H9 (cell line): ENCODE results near the gene CSNK2B. TPM values are rescaled to one million over a fixed set of nuclear protein-coding genes. Genes with fewer than 3 reads are reported as not detected.

Experiments used
- DNase-seq: peaks from one replicate; pipeline ENCODE4 v3.0.0-alpha.2; 2017
- H2AFZ ChIP-seq: one replicate; pipeline ENCODE4 v1.6.1; 2013; ENCODE audit warnings: mild to moderate bottlenecking, low read length, control low read depth, moderate library complexity
- H2AK5ac ChIP-seq: 2 replicates; pipeline ENCODE4 v1.6.1; 2013; ENCODE audit warnings: low read length, control low read depth, mixed read lengths; ENCODE audit not compliant: insufficient read length
- H2BK120ac ChIP-seq: one replicate; pipeline ENCODE4 v1.6.1; 2013; ENCODE audit warnings: low read depth, mild to moderate bottlenecking, low read length, control low read depth, inconsistent platforms; ENCODE audit not compliant: poor library complexity, severe bottlenecking
- H2BK12ac ChIP-seq: 2 replicates; pipeline ENCODE4 v1.6.1; 2013; ENCODE audit warnings: low read length, control low read depth, mixed read lengths, low read depth; ENCODE audit not compliant: insufficient read length
- H2BK15ac ChIP-seq: 2 replicates; pipeline ENCODE4 v1.6.1; 2013; ENCODE audit warnings: low read depth, low read length, control low read depth
- H2BK20ac ChIP-seq: one replicate; pipeline ENCODE4 v1.6.1; 2013; ENCODE audit warnings: low read depth, mild to moderate bottlenecking, low read length, control low read depth, inconsistent platforms; ENCODE audit not compliant: poor library complexity, severe bottlenecking
- H2BK5ac ChIP-seq: 2 replicates; pipeline ENCODE4 v1.6.1; 2013; ENCODE audit warnings: low read length, control low read depth, mixed read lengths; ENCODE audit not compliant: insufficient read length
- H3K14ac ChIP-seq: 2 replicates; pipeline ENCODE4 v1.6.1; 2013; ENCODE audit warnings: low read length, control low read depth; ENCODE audit not compliant: insufficient read depth
- H3K18ac ChIP-seq: 2 replicates; pipeline ENCODE4 v1.6.1; 2013; ENCODE audit warnings: low read depth, mild to moderate bottlenecking, mixed read lengths, low read length, control low read depth; ENCODE audit not compliant: insufficient read length
- H3K23ac ChIP-seq: 2 replicates; pipeline ENCODE4 v1.6.1; 2013; ENCODE audit warnings: low read length, control low read depth, mixed read lengths, low read depth; ENCODE audit not compliant: insufficient read length
- H3K23me2 ChIP-seq: 2 replicates; pipeline ENCODE4 v1.6.1; 2013; ENCODE audit warnings: low read depth, mild to moderate bottlenecking, mixed read lengths, low read length, control low read depth; ENCODE audit not compliant: insufficient read length, poor library complexity, severe bottlenecking
- H3K27ac ChIP-seq: 2 replicates; pipeline ENCODE4 v1.5.1; 2013; ENCODE audit warnings: low read length, control low read depth, mixed read lengths, low read depth; ENCODE audit not compliant: insufficient read length
- H3K27me3 ChIP-seq: 2 replicates; pipeline ENCODE4 v1.6.1; 2013; ENCODE audit warnings: low read length, control low read depth, inconsistent platforms; ENCODE audit not compliant: insufficient read depth
- H3K4ac ChIP-seq: 2 replicates; pipeline ENCODE4 v1.6.1; 2013; ENCODE audit warnings: low read depth, mild to moderate bottlenecking, control low read depth, inconsistent platforms, low read length, moderate library complexity
- H3K4me1 ChIP-seq: 2 replicates; pipeline ENCODE4 v1.6.1; 2013; ENCODE audit warnings: low read length, control low read depth, inconsistent platforms; ENCODE audit not compliant: insufficient read depth
- H3K4me2 ChIP-seq: 2 replicates; pipeline ENCODE4 v1.6.1; 2013; ENCODE audit warnings: low read length, control low read depth, mixed read lengths; ENCODE audit not compliant: insufficient read length, insufficient read depth
- H3K56ac ChIP-seq: 2 replicates; pipeline ENCODE4 v1.6.1; 2013; ENCODE audit warnings: low read depth, mild to moderate bottlenecking, mixed read lengths, low read length, control low read depth; ENCODE audit not compliant: insufficient read length
- H3K79me1 ChIP-seq: 2 replicates; pipeline ENCODE4 v1.6.1; 2013; ENCODE audit warnings: low read depth, mild to moderate bottlenecking, moderate library complexity, low read length, control low read depth, inconsistent platforms; ENCODE audit not compliant: insufficient read depth, poor library complexity, severe bottlenecking
- H3K79me2 ChIP-seq: 2 replicates; pipeline ENCODE4 v1.6.1; 2013; ENCODE audit warnings: low read length, control low read depth, inconsistent platforms; ENCODE audit not compliant: insufficient read depth
- H3K9ac ChIP-seq: 2 replicates; pipeline ENCODE4 v1.6.1; 2013; ENCODE audit warnings: low read length, control low read depth, mixed read lengths; ENCODE audit not compliant: insufficient read length; ENCODE audit errors: extremely low read depth
- H3K9me3 ChIP-seq: one replicate; pipeline ENCODE4 v1.6.1; 2013; ENCODE audit warnings: low read depth, low read length, inconsistent platforms; ENCODE audit not compliant: control insufficient read depth
- H3T11ph ChIP-seq: one replicate; pipeline ENCODE4 v1.6.1; 2013; ENCODE audit warnings: mild to moderate bottlenecking, low read length, control low read depth, inconsistent platforms
- H4K20me1 ChIP-seq: one replicate; pipeline ENCODE4 v1.6.1; 2013; ENCODE audit not compliant: control insufficient read depth, insufficient read length, insufficient read depth
- H4K5ac ChIP-seq: 2 replicates; pipeline ENCODE4 v1.6.1; 2013; ENCODE audit warnings: low read depth, mild to moderate bottlenecking, mixed read lengths, low read length, control low read depth; ENCODE audit not compliant: insufficient read length
- H4K8ac ChIP-seq: replicated peaks from 2 replicates; pipeline ENCODE4 v1.6.1; 2013; ENCODE audit warnings: low read length, control low read depth, mixed read lengths, low read depth; ENCODE audit not compliant: insufficient read length
- H4K91ac ChIP-seq: 2 replicates; pipeline ENCODE4 v1.6.1; 2013; ENCODE audit warnings: low read depth, mild to moderate bottlenecking, moderate library complexity, mixed read lengths, low read length, control low read depth; ENCODE audit not compliant: insufficient read length
- H3K27ac Mint-ChIP-seq, 3 experiments: 2 replicates in 2 of 3; 3 replicates in 1 of 3; pipeline ENCODE4 v1.8.0; 2020 to 2021; ENCODE audit warnings: mixed read lengths in 3 of 3, mild to moderate bottlenecking in 1 of 3, moderate library complexity in 1 of 3
- H3K27me3 Mint-ChIP-seq: 2 replicates; pipeline ENCODE4 v1.8.0; 2021; ENCODE audit warnings: low read depth, mild to moderate bottlenecking, moderate library complexity, mixed read lengths
- H3K36me3 Mint-ChIP-seq, 3 experiments: 2 replicates in 2 of 3; 3 replicates in 1 of 3; pipeline ENCODE4 v1.8.0; 2020 to 2021; ENCODE audit warnings: low read depth in 3 of 3, mixed read lengths in 3 of 3; ENCODE audit not compliant: insufficient read depth in 1 of 3
- H3K4me1 Mint-ChIP-seq, 2 experiments: 2 replicates each; pipeline ENCODE4 v1.8.0; 2020; ENCODE audit warnings: mixed read lengths in 2 of 2
- H3K4me3 Mint-ChIP-seq, 2 experiments: 2 replicates in 1 of 2; 3 replicates in 1 of 2; pipeline ENCODE4 v1.8.0; 2020 to 2021; ENCODE audit warnings: mild to moderate bottlenecking in 2 of 2, mixed read lengths in 2 of 2, moderate library complexity in 1 of 2
- H3K9me3 Mint-ChIP-seq, 2 experiments: 2 replicates in 1 of 2; 3 replicates in 1 of 2; pipeline ENCODE4 v1.8.0; 2020; ENCODE audit warnings: mild to moderate bottlenecking in 2 of 2, mixed read lengths in 2 of 2, moderate library complexity in 1 of 2
- WGBS: extraction: QIAGEN DNeasy Blood & Tissue Kit; methylation state at CpG from one replicate; pipeline ENCODE4 v1.1.7; 2013; ENCODE audit warnings: missing lambda C conversion rate, low lambda C conversion rate, mixed read lengths; ENCODE audit not compliant: insufficient read length; ENCODE audit errors: extremely low coverage; 5-methylcytosine and 5-hydroxymethylcytosine counted together
- total RNA-seq: library from RNA; stranded (reverse); gene quantifications from 2 replicates; pipeline ENCODE4 v1.2.1, GENCODE V29; 2021
- TF ChIP-seq, protein P1 (sequence below): fragments of 200-600 bp; sonication (generic); conservative IDR thresholded peaks from 3 replicates; pipeline ENCODE4 v1.8.0; 2021; ENCODE audit warnings: antibody characterized with exemption, mild to moderate bottlenecking

The CSNK2B gene
- total RNA-seq, 1 experiment from 2014 or later: 187 TPM

DNA sequence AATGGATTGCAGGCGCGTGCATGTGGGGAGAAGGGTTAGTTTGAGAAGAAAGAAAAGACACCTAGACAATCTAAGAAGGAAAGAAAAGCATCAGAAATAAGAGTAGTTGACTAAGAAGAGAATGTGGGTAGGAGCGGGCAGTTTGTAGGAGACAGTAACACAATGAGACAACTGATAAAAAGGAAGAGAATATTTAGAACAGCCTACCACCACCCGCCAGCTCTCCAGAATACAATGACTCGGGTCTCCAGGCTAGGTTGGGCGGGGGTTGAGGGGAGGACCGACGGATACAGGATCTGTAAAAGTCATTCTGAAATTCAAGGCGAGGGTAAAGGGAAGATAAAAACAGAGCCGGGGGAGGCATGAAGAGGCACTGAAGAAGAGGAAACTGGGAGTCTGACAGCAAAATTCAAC lies 36.5 kb downstream of the CSNK2B start:
- Histone ChIP-seq H2AK5ac (no peak overlapping the region), H4K8ac (no peak overlapping the region), H3K27me3 (no peaks in the 10 kb centered on the region), H3K4ac (no peak overlapping the region), H2BK12ac (no peak overlapping the region), H3T11ph (no peak overlapping the region), H2AFZ (peak overlapping the region; percentile 23), H3K79me2 (peaks cover 2% of the 10 kb centered on the region; the same call in 1 of the 2 replicates), H4K20me1 (no peaks in the 10 kb centered on the region), H3K23ac (no peak overlapping the region), H2BK5ac (no peak overlapping the region), H4K91ac (no peak overlapping the region), H3K79me1 (peaks cover 6% of the 10 kb centered on the region), H3K27ac (no peak overlapping the region), H3K9me3 (no peaks in the 10 kb centered on the region), H3K4me2 (peak overlapping the region; percentile 91), H3K56ac (no peak overlapping the region), H3K18ac (no peak overlapping the region), H3K4me1 (peaks cover 4% of the 10 kb centered on the region; the same call in 1 of the 2 replicates), H3K9ac (peak overlapping the region; percentile 79), H3K14ac (no peak overlapping the region), H4K5ac (no peak overlapping the region), H2BK15ac (no peak overlapping the region), H2BK120ac (no peak overlapping the region), H2BK20ac (no peak overlapping the region), H3K23me2 (peaks cover 6% of the 10 kb centered on the region)
- Mint-ChIP-seq H3K27me3 (peaks cover 1% of the 10 kb centered on the region; the same call in 1 of the 2 replicates), H3K27ac (peak overlapping the region; percentile 91 to 96 (median 96); a peak in 5 of 7 replicates), H3K36me3 (peaks cover 0 to 23% (median 4%) of the 10 kb centered on the region in 3 experiments; a peak in 5 of 7 replicates), H3K9me3 (no peaks in the 10 kb centered on the region; a peak in 1 of 5 replicates), H3K4me1 (peaks cover 11% of the 10 kb centered on the region in 2 experiments), H3K4me3 (peak overlapping the region; percentile 96 to 98)
- TF ChIP-seq, protein P1, sequence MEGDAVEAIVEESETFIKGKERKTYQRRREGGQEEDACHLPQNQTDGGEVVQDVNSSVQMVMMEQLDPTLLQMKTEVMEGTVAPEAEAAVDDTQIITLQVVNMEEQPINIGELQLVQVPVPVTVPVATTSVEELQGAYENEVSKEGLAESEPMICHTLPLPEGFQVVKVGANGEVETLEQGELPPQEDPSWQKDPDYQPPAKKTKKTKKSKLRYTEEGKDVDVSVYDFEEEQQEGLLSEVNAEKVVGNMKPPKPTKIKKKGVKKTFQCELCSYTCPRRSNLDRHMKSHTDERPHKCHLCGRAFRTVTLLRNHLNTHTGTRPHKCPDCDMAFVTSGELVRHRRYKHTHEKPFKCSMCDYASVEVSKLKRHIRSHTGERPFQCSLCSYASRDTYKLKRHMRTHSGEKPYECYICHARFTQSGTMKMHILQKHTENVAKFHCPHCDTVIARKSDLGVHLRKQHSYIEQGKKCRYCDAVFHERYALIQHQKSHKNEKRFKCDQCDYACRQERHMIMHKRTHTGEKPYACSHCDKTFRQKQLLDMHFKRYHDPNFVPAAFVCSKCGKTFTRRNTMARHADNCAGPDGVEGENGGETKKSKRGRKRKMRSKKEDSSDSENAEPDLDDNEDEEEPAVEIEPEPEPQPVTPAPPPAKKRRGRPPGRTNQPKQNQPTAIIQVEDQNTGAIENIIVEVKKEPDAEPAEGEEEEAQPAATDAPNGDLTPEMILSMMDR: no peak
- DNase-seq: no peak
- WGBS: no CpG with 5 or more reads among the region's 10 CpGs
